GM18909 (cell line): ENCODE results near the gene RTP5.

Experiments
- ATAC-seq: cut with Tn5 transposase; IDR thresholded peaks from one replicate; pipeline ENCODE4 v1.9.1; 2021; ENCODE audit warnings: mild to moderate bottlenecking; ENCODE audit not compliant: unreplicated experiment, poor library complexity

Gene RTP5

DNA sequence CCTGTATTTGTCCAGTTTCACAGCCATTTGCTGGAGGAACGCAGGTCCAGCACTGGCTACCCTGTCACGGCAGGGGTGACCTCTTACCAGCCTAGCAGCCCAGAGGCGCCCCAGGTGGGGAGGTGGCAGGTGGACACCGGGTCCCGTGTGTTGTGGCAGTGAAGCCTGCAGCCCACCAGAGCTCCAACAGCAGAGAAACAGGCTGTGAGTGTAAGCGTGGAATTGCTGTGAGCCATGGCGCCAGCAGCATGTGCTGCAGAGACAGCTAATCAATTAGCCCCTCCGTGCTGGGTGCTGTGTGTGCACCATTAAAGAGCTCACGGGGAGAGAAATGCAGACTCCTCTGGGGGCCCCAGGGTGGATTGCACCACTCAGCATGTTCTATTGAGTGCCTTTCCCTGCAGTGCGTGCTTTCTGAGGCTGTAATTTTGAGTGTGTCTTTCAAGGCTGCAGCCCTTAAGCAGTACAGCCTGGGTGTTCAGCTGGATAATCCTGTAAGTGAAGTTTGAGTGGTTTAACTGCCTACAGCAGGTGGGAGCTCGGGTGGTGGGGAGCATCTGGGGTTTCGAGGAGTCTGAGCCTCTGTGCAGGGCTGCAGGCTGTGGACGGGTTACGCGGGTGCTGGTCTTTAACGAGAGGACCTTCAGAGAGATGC, 15.9 kb downstream of the RTP5 start:
- no peak for ATAC-seq

GRCh38 chr2:241885946-241886643, 16.6 kb downstream of the RTP5 start:
- no peak for ATAC-seq

- no peak for ATAC-seq
Measured at GRCh38 chr2:241886840-241887447, 17.4 kb downstream of the RTP5 start.

DNA sequence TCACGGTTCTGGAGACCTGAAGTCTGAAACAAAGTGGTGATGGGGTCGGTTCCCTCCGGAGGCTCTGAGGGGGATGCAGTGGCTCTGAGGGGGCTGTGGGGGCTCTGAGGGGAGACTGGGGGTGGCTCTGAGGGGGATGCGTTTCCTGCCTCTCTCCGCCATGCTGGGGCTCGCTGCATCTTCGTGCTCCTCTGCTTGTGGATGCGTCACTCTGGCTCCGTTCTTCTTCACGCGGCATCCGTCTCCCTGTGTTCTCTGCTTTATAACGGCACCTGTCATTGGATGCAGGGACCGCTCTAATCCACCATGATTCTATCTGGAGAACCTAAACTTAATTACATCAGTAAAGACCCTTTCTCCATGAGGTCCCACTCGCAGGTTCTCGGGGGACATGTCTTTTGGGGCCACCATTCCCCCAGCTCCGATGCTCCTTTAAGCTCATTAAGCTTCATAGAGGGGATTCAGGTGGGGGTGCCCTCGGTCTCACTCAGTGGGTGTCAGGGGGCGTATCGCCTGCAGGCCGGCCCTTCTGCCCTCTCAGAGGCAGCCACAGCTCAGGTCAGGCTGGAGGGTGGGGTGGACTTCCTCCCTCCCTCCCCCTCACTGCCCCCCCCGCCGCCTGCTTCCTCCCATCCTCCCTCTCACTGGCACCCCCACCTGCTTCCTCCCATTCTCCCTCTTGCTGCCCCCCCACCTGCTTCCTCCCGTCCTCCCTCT, 18.4 kb downstream of the RTP5 start:
- ATAC-seq, result no peak

DNA sequence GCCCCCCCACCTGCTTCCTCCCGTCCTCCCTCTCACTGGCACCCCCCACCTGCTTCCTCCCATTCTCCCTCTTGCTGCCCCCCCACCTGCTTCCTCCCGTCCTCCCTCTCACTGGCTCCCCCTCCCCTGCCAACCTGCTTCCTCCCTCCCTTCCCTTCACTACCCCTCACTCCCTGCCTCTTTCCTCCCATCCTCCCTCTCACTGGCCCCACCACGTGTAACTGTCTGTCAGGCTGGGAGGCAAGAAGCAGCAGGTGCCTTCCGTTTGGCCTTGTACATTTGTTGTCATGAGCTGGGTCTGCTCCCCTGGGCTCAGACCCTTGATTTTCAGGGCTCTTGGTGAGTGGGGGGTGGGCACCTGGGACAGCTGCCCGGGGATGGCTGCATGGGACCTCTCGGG, 19.1 kb downstream of the RTP5 start:
- ATAC-seq, result no peak

DNA sequence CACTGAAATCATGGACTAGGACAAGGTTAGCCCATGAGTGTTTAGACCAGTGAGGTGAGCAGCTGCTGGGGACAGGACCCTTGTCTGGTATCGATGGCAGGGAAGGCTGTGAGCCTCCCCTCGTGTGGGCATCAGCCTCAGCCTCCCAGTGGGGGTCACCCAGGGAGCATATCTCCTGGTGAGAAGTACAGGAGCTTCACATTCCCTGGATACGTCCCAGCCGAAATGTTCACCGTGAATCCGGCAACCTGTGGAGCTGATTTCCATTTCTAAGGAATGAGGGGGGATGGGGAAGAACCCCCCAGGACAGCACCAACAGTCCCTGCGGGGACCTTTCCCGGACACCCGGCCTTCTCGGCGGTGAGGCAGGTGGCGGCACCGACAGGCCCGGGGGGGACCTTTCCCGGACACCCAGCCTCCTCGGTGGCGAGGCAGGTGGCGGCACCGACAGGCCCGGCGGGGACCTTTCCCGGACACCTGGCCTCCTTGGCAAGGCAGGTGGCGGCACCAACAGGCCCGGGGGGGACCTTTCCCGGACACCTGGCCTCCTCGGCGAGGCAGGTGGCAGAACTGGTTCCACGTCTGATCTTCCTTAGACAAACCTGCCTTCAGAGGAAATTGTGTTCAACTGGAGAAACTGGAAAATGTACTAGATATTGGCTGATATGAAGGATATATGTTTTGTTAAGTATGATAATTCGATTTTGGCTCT, 21.2 kb downstream of the RTP5 start:
- ATAC-seq, result no peak

DNA sequence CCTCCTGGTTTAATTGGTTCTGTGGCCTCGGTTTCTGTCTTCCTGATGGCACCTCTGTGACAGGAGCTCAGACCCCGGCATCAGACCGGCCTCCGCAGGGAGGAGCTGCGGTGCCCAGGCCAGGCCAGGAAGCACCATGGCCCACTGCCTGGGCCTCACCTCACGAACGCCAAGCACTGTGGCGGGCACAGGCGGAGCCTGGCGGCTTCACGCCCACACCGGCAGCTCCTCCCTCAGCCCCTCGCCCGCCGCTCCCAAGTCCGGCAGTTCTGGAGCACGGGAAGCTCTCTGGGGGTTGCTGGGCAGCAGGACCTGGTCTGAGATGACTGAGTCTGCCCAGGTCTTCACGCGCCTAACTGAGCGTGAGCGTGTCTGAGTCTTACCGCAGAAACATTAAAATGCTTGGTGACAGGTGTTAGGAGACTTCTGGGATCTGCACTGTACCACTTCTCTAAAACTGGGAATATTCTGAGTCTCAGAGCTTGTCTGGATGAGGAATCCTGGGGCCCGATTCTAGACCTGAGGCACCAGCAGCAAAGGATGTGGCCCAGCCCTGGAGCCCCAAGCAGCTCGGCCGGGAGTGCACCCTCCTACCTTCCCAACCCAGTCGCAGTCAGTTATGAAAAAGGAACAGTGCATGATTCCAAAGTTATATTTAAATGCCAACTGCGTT, 21.9 kb downstream of the RTP5 start:
- no peak for ATAC-seq

- ATAC-seq, result no peak
Measured at GRCh38 chr2:241891988-241892298, 22.4 kb downstream of the RTP5 start.

- no peak for ATAC-seq
Measured at GRCh38 chr2:241892299-241893137, 23.0 kb downstream of the RTP5 start.

DNA sequence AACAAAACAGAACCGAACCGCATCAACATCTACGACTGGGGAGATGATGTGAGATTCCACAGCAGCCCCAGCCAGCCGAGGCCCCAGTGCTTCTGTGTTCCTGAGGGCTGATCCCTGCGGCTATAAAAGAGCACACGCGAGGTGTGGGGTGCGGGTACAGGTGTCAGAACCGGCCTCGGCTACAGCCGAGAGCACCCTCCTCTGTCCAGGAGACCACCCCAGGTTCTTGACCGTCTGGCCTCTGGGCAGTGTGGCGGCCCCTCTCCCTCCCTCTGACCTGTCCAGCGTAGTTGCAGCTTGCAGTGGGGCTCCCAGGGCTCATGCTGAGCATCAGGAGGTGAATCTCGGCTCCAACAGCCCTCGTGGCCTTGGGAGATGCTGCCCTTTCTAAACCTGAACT, 23.7 kb downstream of the RTP5 start:
- no peak for ATAC-seq

GRCh38 chr2:241894056-241894641, 24.6 kb downstream of the RTP5 start:
- ATAC-seq, result no peak

DNA sequence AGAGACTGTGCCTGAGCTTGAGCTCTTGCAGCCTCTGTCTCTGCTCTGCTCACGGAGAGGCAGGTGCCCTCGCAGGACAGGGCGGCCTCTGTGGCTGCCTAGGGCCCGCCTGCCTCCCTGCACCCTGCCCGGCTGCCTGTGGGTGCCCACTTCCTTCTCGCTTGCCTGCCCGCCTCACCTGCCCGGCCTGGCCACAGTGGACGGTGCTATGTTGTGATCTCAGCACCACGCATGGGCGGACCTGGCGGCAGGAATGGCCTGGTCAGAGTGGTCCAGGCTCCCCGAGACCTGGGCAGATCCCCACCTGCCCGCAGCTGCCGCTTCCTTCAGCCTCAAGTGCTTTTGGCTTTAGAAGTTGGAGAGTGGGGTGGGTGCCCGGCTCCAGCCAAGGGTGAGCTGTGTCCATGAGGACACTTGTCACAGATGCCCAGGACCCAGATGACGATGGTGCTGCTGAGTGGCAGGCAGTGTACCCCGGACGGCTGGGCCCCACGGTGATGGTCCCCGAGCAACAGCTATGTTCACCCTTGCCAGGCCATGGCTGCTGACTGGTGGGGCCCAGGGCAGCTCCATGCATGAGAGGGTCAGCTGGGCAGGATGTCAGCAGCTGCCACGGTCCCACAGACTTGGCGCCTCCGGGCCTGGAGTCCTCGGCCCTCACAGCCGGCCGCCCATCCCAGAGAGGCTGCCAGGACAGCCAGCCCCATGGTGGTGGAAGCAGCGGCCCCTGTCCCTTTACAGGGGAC, 25.3 kb downstream of the RTP5 start:
- ATAC-seq, result no peak

DNA sequence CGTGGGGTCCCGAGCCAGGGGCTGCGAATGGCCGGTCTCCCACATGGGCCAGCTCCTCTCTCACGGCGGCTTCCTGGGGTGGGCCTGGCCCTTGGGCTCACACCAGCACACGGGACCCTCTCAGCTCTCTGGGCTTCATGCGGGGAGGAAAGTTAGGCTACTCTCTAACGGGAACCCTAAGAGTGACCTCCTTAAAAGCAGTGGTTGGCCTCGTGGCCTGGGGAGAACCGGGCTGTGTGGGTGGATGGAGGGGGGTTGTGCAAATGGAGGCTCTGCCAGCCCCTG, 25.8 kb downstream of the RTP5 start:
- ATAC-seq, result no peak

- no peak for ATAC-seq
Measured at GRCh38 chr2:241895712-241896641, 26.4 kb downstream of the RTP5 start.

GRCh38 chr2:241896746-241897201, 27.2 kb downstream of the RTP5 start:
- ATAC-seq, result no peak

DNA sequence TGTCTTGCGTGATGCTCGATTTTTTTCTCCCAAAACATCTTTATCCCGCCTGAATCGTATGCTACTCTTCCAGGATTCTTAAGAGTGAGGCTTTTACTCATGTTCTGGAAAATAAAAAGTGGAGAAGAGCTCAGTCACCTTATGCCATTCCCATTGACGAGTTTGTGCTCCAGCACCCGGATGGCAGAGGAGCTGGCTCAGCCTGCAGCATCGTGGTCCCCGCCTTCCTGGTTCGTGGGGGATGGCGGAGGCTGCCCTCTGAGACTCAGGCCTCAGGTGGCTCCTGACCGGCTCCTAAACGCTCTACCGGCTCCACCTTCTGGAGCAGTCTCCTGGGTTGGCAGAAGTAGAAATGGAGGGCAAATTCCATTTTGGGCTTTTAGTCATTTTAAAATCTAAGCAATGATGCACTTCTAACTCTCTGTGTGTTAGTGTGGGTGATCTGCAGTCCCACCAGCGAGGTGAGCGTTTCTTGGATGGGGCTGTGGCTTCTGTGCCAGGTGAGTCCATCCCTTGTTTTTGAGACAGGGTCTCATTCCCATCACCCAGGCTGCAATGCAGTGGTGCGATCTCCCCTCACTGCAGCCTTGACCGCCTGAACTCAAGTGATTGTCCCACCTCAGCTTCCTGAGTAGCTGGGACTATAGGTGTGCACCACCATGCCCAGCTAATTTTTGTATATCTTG, 27.8 kb downstream of the RTP5 start:
- ATAC-seq, result no peak
